Fibroblast of skin of right quadriceps (primary cell): Measurements from ENCODE around the gene HNRNPCL2.
"Not testable (repeated sequence)": the region's sequence is repeated elsewhere in the genome, so short reads cannot be mapped to it uniquely, and the experiment has no call there.

Experiments
- DNase-seq: peaks from one replicate; pipeline ENCODE4 v3.0.0-alpha.2; 2013

HNRNPCL2 gene

GRCh38 chr1:13116754-13117153 lies at the start of gene HNRNPCL2:
TSS of gene HNRNPCL2 (minus strand) at chr1:13116854. CDS start at chr1:13116400, 454 bp downstream.
- DNase-seq: not testable (repeated sequence)

GRCh38 chr1:13165531-13165930 lies 48.9 kb upstream of the HNRNPCL2 start, which contains the start of gene HNRNPCL4:
TSS of gene HNRNPCL4 (minus strand) at chr1:13165631. CDS start at chr1:13165467, 164 bp downstream.
- not testable (repeated sequence) for DNase-seq

- DNase-seq: not testable (repeated sequence)
These were observed 39.3 kb upstream of the HNRNPCL2 start, which contains the start of gene PRAMEF26 for GRCh38 chr1:13155909-13156308. TSS of gene PRAMEF26 (minus strand) at chr1:13156009. CDS start at chr1:13153095, 2,914 bp downstream.

GRCh38 chr1:13070474-13070873 lies 46.2 kb downstream of the HNRNPCL2 start, which contains the start of gene PRAMEF25:
TSS of gene PRAMEF25 (plus strand) at chr1:13070774. CDS start at chr1:13073694, 2,920 bp downstream.
- not testable (repeated sequence) for DNase-seq
